Left forelimb (tissue), 1 donor: ENCODE measurements around the gene LMF1.
"Not testable (repeated sequence)": the region's sequence is repeated elsewhere in the genome, so short reads cannot be mapped to it uniquely, and the experiment has no call there.

Source experiments
- DNase-seq: peaks from one replicate; pipeline ENCODE4 v3.0.0-alpha.2; 2018; ENCODE audit warnings: low spot score

The LMF1 gene

DNA sequence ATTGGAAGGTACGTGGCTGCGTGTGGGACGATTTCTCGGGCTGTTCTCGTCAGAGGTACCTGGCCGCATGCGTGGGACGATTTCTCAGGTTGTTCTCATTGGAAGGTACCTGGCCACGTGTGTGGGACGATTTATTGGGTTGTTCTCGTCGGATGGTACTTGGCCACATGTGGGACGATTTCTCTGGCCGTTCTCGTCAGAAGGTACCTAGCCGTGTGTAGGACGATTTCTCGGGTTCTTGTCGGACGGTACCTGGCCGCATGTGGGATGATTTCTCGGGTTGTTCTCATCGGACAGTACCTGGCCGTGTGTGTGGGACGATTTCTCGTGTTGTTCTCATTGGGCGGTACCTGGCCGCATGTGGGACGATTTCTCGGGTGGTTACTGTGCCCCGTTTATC, 120.1 kb downstream of the LMF1 start:
- no peak for DNase-seq

DNA sequence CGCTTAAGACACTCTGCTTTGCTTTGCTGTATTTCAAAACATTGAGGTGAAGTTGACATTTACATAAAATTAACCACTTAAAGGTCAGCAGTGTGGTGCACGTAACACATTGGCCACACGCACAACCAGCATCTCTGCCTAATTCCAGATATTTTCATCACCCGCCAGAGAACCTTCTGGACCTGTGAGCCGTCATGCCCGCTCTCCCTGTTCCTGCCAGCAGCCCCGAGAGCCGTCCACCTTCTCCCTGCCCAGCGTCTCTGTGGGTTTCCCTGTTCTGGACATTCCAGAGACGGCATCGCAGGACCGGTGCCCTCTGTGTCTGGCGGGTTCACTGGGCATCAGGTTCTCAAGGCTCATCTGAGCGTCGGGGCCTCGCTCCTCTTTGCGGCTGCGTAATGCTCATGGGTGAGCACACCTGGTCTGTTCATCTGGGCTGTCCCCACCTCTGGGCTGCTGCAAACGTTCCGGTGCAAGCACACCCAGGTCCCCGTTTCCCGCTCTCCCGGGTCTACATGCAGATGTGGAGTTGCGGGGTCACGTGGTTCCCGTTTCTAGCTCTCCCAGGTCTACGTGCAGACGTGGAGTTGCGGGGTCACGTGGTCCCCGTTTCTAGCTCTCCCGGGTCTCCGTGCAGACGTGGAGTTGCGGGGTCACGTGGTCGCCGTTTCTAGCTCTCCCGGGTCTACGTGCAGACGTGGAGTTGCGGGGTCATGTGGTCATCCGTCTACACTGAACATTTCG, 122.1 kb downstream of the LMF1 start:
- no peak for DNase-seq

DNA sequence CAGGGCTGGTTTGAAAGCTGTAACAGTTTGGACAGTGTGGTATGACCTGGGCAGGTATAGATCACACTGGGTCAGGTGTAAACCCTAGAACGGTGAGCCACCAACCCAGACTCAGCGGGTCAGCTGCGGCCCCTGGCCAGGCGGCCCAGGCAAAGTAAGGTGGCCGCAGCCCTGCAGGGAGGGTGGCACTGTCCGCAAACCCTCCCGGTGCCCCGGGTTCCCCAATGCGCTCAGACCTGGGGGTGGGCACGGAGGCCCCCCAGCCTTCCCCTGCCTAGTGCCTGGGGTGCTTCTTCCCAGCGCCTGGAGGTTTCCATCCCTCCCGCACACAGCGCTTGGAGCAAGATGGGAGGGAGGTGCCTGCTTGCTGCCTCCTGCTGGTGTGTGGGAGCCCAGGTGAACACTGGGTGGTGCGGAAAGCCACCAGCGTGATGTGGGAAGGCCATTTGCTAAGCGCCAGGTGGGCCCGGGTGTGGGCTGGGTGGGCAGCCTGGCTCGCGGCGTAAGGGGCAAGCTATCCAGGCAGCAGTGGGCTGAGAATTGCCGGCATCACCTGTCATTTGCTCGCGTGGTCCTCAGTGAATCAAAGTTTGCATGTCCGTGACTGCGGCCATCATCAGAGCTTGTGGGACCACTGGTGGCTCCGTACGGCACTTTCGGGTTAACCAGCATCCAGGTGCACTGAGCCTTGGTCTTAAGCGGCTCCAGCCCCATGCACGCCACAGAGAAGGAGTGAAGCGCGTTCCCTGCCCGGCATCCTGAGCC, 122.9 kb downstream of the LMF1 start:
- DNase-seq: no peak

DNA sequence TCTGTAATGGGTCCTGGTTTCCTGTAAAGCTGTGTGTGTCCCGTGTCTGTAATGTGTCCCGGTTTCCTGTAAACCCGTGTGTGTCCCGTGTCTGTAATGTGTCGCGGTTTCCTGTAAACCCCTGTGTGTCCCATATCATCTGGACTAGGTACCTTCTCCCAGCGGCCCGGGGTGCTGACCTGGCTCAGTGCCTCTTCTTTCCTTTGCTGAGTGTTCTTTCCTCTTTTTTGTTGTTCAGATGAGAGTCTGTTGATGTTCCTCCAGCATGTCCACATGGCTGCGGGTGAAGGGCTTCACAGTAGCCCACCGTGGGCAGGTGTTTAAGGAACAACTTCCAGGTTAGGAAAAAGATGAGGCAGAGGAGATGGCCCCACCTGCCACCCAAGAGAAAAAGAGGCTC, 123.6 kb downstream of the LMF1 start:
- DNase-seq: no peak

DNA sequence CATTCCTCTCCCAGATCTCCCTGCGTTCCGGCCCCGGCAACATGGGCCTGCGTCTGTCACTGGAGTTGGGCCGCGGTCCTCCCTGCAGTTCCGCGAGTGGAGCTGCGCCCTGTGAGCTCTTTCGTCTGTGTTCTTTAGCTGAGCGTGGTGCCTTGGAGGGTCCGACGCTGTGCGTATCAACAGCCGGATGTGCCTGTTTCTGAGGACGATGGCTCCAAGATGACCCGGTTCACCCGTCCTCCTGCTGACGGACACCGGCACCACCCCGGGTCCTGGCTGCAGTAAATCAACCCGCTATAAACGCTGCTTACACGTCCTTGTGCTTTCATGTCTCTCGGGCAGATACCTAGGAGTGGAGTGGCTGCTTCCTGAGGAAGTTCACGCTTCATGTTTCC, 125.4 kb downstream of the LMF1 start:
- DNase-seq: no peak

DNA sequence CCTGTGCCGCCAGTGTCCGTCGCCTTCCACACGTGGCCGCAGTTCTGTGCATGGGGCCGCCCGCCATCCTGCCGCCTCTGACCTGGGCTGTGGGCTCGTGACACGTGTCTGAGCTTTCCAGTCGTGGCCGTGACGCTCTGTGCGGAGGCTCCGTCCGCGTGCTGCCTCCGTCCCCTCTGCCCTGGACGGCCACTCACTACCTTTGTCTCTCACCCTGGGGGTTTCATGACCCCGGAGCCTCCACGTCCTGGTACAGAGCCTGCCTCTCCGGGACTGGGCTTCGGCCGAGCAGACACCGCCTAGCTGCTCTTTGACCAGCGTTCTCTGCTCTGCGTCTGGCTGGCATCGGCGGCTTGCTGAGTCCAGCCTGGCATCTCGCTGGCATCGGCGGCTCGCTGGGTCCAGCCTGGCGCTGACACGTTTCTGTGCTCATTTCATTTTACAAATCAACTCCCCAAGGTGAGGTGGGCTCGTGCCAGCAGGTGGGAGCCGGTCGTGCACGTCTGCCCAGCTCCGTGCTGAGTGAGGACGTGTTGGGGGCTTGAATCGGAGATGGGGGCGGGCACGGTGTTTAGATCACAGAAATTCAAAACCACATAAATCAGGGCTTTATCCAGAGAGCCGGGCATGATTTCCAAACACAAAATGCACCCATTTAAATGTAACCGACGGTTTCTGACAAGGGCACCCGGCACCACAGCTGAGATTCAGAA, 126.0 kb downstream of the LMF1 start:
- DNase-seq: no peak

DNA sequence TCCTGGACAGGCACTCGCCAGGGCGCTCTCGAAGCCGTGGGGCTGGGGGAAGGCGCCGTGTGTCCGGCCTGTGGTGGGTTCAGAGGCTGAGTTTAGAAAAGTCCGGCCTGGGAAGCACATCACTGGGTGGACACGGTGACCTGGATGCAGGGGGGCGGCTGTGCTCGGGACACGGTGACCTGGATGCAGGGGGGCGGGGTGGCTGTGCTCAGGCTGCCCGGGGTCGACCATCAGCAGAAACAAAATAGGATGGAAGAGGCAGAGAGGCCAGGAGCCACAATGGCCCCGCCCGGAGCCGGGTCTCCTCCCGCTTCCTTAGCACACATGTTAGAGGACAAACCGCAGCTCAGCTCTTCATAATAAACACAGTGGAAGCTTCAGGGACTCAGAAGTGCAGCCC, 127.0 kb downstream of the LMF1 start:
- no peak for DNase-seq

DNA sequence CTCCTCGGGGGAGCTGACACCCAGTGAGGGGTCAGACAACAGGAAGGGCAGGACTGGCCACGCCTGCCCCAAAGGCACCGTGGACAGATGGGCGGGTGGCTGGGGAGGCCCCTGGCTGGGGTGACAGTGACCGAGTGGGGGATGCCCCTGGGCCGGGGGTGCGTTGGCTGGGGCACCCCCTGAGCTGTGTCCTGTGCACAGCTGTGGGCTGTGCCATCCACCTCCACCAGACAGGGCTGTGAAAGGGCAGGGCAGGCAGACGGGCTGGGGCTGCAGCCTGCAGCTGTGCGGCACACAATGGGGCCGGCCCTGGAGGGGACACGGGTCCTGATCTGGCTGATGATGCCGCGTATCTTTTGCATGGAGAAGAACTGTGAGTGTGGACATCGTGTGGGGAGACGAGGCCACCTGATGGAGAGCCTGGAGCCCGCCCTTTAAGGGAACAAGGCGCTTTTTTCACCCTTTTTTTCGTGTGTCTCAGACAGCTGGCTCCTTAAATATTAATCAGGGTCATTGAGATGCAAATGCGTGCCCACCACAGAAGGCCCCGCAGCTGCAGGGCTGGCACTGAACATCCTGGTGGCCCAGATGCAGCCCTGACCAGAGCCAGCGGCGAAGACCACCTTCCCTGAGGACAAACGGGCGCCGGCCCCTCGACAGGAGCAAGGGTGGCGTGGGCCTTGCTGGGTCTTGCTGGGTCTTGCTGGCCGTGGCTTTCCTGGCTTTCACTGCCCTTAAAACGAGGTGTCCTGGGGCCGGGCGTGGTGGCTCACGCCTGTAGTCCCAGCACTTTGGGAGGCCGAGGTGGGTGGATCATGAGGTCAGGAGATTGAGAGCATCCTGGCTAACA, 127.8 kb downstream of the LMF1 start:
- DNase-seq: no peak

DNA sequence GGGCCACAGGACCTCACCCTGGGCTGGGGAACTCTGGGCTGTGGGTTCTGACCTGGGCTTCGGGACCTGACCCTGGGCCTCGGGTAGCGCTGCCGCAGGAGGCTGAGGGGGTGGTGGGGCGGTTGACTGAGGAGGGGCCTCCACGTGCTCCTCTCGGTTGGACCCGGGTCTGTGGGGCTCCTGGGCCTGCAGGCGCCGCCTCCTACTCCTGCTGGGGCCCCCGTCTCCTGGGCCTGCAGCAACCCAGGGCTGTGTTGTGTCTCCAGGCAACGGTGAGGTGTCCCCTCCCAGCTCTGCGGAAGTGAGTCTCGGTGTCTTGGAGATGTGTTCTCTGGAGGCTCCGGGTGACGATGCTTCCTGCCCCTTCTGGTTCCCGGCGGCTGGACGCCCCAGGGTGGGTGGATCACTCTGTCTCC, 128.7 kb downstream of the LMF1 start:
- no peak for DNase-seq

DNA sequence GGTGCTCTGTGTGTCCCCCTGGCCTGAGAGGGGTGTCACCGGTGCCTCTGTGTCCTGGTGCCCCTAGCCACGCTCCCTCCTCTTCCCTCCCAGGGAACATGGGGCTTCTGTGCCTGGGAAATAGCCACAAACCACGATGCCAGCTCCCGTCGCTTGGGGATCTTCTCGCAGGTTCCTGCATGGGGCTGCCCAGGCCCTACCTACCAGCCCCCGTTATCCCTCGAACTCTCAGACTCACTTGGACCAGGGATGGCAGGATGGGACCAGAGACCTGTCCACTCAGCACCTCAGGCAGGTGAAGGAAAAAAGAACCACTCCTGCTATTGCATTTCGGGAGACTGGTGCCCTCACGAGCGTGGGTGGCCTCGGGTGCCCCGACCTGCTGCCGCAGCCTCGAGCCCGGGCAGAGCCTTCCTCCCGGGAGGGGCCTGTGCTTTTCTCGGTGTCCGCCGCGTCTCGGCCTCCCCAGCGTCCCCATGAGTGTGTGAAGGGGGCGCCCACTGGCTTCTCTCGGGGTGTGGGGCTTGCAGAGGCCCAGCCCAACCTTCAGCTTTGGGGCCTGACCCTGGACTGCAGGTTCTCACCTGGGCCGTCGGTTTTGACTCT, 129.2 kb downstream of the LMF1 start:
- DNase-seq: no peak

DNA sequence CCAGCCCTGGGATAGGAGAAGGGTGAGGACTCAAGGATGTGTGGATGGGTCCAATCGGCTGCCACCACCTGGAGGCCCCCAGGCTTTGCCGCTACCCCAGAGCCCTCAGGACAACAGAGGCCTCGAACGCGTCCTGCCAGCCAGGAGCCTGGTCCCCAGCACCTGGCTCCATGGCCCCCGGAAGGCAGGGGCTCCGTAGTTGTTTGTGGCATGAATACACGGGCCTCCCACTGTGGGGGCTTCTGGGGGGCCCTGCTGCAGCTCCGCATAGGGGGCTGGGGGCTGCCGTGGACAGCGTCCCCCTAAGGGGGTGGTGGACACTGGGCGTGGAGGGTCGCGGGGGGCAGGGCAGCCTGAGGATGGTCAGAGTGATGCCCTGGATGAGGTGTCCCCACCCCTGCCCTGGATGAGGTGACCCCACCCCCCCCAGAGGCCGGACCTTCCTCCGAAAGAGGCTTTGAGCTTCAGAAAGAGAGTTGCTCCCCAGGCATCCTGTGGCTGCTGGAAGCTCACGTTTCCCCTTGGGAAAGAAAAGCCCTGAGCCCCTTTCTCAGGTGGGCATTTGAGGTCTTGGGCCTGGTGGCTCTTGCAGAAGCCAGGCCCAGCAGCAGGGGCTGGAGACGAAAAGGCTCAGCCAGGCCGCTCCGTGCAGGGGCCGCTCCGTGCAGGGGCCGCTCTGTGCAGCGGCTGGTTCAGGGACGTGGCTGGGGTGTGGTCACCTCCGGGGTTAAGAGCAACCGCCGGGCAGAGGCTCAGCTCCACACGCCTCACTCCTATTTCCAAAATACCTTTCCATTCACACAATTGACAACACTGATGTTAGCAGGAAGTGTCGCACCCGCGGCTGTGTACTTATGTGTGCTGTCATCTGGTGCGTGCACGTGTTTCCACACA, 130.0 kb downstream of the LMF1 start:
- DNase-seq: no peak

DNA sequence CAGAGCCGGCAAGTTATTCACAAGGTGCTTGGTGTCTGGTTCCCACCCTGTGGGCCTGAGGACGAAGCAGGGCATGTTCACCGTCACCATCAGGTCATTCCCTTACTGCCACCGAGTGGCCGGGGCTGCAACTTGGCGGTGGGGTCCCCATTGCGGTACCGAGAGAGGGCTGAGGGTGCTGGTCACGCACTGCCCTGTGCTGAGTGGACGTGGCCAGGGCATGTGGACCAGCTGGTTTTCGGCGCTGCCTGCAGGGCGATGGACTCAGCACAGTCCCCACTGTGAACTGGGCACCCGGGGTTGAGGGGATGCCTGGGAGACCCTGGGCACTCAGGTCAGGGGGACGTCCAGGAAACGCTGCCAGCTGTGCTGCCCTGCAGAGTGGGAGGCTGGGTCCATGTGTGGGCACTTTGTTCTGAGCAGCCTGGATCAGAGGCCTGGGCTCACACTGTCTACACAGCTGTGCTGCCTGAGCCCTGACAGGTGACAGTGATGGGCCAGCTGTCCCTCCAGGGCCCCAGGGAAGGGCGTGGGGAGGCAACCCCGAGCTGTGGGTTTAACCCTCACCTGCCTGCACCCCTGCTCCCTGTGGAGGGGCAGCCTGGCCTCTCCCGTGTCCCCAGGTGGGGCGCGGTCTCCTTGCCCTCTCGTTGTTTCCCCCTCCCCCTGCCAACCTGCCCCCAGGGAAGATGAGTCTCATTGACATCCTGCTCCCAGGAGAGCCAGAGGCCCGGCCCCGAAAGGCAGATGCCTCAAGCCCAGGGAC, 131.0 kb downstream of the LMF1 start:
- no peak for DNase-seq

DNA sequence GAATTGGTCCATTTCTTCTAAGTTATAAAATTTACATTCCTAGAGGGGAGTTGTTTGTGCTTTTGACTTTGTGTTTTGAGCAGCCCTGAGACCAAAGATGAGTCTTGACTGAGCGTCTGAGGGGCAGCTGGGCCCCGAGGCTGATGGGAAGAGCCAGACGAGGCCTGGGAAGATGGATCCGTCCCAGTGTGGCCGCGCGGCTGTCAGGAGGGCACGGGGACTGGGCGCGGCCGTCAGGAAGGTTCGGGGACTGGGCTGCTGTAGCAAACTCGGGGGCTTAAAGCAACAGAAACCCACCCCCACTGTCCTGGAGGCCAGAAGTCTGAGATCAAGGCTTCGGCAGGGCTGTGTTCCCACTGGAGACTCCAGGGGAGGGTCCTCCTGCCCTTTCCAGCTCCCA, 132.0 kb downstream of the LMF1 start:
- DNase-seq: no peak

DNA sequence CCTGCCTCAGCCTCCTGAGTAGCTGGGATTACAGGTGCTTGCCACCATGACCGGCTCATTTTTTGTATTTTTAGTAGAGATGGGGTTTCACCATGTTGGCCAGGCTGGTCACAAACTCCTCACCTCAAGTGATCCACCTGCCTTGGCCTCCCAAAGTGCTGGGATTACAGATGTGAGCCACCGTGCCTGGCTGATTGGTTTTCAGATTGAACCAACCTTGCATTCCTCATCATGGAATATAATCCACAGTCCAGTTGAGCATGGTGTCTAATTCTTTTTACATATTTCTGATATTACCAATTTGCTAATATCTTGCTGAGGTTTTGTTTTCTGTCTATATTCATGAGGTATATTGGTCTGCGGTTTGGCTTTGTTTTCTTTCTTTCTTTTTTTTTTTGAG, 134.0 kb downstream of the LMF1 start:
- DNase-seq: not testable (repeated sequence)

DNA sequence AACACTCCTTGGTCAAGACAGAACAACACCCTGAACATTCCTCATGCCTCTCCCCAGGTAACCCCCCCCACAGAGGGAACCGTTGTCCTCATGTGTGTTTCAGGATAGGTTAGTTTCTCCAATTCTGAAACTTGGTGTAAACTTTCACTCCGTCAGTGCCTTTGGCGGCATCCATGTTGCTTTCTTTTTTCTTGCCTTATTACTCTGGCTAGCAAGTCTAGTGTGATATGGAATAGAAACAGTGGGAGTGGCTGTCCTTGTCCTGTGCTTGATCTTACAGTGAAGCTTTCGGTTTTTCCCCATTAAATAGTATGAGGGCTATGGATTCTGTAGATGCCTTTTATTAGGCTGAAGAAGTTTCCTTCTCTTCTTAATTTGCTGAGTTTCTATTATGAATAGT, 134.6 kb downstream of the LMF1 start:
- DNase-seq: no peak

DNA sequence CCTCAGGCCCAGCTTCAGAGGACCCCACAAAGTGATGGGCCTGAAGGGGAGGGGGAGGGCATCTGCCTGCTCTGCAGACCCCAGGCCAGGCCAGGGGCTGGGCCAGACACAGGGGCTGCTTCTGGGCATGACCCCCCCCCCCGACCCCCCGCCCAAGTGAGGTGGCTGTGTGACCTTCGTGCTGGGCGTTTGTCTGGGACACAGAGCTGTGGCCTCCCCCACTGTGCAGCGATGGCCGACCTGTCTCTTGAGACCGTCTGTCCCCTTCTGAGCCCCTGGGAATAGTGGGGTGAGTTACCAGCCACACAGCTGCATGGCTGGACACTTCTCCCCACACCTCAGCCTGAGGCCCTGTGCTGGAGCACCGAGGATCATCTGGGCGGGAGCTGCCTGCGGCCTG, 135.4 kb downstream of the LMF1 start:
- DNase-seq: no peak

DNA sequence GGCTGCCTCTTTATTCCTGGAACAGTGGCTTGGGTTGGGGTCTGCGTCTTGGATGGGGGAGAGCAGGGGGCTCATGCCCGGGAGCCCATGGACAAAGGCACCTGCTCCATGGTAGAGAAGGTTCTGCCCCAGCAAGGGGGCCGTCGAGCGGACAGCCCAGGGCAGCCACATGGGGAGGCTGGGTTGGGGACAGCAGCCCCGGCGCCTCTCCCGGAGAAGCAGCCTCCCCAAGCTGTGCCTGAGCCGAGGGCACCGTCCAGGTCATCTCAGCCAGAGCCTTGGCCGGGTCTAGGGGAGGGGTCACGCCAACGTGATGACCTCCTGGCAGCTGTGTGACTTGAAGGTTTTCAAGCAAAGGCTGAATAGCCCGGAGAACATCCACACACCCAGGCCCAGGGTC, 137.4 kb downstream of the LMF1 start:
- DNase-seq: no peak

DNA sequence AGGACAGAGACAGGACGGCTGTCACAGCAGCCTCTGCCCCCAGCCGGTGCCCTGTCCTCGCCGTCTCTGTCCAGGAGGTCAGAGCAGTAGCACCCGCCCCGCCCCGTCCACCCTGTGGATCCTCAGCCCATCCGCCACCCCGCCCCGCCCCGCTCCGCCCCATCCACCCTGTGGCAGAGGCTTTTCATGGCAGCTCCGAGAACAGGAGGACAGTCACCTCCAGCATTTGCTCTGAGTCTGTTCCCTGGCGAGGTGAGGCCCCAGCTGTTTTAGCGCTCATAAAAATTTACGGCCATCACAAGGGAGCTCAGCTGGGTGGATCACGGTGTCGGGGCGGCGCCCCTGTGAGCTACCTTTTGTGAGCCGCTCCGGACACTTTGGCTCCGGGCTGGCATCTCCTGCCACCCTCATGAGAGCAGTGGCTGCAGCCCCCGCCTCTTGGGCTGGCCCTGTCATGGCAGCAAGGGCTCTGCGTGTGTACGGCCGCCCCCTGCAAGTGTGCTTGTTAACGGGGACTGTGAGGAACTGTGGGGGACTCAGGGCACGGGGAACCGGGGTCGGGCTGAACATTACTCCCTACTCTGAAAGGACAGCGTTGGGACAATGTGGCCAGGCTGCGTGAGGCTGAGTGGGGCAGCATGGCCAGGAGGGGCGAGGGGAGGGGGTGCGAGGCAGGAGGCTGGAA, 138.0 kb downstream of the LMF1 start:
- no peak for DNase-seq
